Pancreas (tissue), 10 donors: ENCODE results near the gene FHIT. TPM values are rescaled to one million over a fixed set of nuclear protein-coding genes. Genes with fewer than 3 reads are reported as not detected.

ENCODE experiments used
- ATAC-seq, 4 donors: fragments of 200-7000 bp; cut with Tn5 transposase; one replicate each; pipeline versions ENCODE4 v1.8.0 to v1.9.1; 2020; ENCODE audit warnings: mild to moderate bottlenecking in 4 of 4, moderate library complexity in 4 of 4
- DNase-seq, 6 donors: peaks; one replicate each; pipeline ENCODE4 v3.0.0-alpha.2; 2020
- FAIRE-seq: peaks from 2 replicates; lab custom pipeline; 2012; peaks lifted over from hg19 to GRCh38; lab: Jason Lieb, UNC
- H3K27ac ChIP-seq, 4 donors: fragments of 200-600 bp; sonication (generic); 1 replicate in 3 of 4; 2 replicates in 1 of 4; pipeline versions ENCODE4 v1.5.0 to v1.8.0; 2020
- H3K27me3 ChIP-seq, 4 donors: fragments of 200-600 bp; one replicate each; pipeline ENCODE4 v1.8.0; 2021
- H3K36me3 ChIP-seq, 3 donors: fragments of 200-600 bp; sonication (generic) in 1 of 3; one replicate each; pipeline versions ENCODE4 v1.5.0 to v1.8.0; 2020 to 2021
- H3K4me1 ChIP-seq, 3 donors: fragments of 200-600 bp; one replicate each; pipeline ENCODE4 v1.8.0; 2021
- H3K4me3 ChIP-seq, 4 donors: fragments of 200-600 bp; sonication (generic) in 2 of 4; one replicate each; pipeline versions ENCODE4 v1.5.0 to v1.8.0; 2020 to 2021
- H3K9me3 ChIP-seq, 4 donors: fragments of 200-600 bp; one replicate each; pipeline ENCODE4 v1.8.0; 2021
- WGBS, 2 donors: extraction: QIAGEN DNeasy Blood & Tissue Kit; methylation state at CpG; one replicate each; pipeline ENCODE4 v1.1.7; 2013; 5-methylcytosine and 5-hydroxymethylcytosine counted together
- intact Hi-C, 3 donors: fragments of 100-400 bp; cut with DNase I; formaldehyde crosslinking; loops; one replicate each; pipeline versions ENCODE4 v1.11.1 to v1.14.2; 2022
- polyA plus RNA-seq, 2 donors: library from polyadenylated mRNA; stranded (reverse); fragments of 200-250 nt; gene quantifications; one replicate each; pipeline ENCODE4 v1.2.3, GENCODE V29; 2013
- total RNA-seq, 6 donors: library from RNA; stranded (reverse); fragmentation: NEBNext Ultra II Directional in 4 of 6; extraction: Animal tissue kit (Norgen Biotek cat#: 25700) in 4 of 6; gene quantifications; one replicate each; pipeline versions ENCODE4 v1.2.1 to v1.2.4, GENCODE V29; 2021 to 2023
- TF ChIP-seq, protein P1 (sequence below), 4 donors: fragments of 200-600 bp; sonication (generic) in 3 of 4; IDR thresholded peaks; one replicate each; pipeline versions ENCODE4 v1.5.0 to v1.8.0; 2021; ENCODE audit warnings: antibody characterized with exemption in 4 of 4
- donor health status: healthy with polysubstance abuse.
- donor health status: DM: no; HTN: no; CAD: no; lungs with moderate emphysema.
- donor health status: DM: no; HTN: no; CAD: no.
- donor health status: control.
- donor health status: control.
- donor health status: Bipolar disorder and iron deficiency.
- donor health status: DM: yes; HTN: yes; CAD: no.
- donor health status: DM: no; HTN: no; CAD: no.
- donor health status: DM: no; HTN: no; CAD: no.
- donor health status: DM: yes; HTN: yes; CAD: no.

FHIT gene
- total and polyA plus RNA-seq, 8 donors = 4.8 to 15.7 (median 8.0) TPM

DNA sequence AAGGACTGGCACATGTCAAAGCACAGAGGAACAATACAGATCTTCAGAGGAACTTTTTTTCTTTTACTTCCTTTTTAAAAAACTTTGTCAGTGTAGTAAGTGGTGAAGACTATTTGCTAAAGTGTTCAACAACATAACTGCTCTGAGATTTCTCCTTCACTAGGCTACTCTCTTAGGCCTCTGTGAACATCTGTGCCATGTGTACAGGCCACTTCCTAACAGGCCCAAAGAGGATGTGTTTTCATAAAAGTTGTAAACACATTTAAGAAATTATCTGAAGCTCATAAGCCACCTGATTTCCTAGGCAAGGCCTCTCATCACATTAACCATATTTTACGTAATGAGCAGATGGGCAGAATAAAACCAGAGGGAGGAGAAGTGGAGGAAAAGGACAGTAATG is 235.4 kb downstream of the FHIT start:
- FAIRE-seq (no peak), ATAC-seq (peak in 1 of 4 donors; percentile 55), DNase-seq (no peak)
- 94 to 100% methylated on average over 1 of the region's 1 CpG for WGBS, 2 donors
- intact Hi-C loops = no loop called here
- Histone ChIP-seq H3K36me3 (no peaks in the 10 kb centered on the region), H3K4me3 (no peak overlapping the region), H3K4me1 (no peaks in the 10 kb centered on the region), H3K9me3 (no peaks in the 10 kb centered on the region), H3K27me3 (no peaks in the 10 kb centered on the region), H3K27ac (no peak overlapping the region)
- TF ChIP-seq, protein P1, sequence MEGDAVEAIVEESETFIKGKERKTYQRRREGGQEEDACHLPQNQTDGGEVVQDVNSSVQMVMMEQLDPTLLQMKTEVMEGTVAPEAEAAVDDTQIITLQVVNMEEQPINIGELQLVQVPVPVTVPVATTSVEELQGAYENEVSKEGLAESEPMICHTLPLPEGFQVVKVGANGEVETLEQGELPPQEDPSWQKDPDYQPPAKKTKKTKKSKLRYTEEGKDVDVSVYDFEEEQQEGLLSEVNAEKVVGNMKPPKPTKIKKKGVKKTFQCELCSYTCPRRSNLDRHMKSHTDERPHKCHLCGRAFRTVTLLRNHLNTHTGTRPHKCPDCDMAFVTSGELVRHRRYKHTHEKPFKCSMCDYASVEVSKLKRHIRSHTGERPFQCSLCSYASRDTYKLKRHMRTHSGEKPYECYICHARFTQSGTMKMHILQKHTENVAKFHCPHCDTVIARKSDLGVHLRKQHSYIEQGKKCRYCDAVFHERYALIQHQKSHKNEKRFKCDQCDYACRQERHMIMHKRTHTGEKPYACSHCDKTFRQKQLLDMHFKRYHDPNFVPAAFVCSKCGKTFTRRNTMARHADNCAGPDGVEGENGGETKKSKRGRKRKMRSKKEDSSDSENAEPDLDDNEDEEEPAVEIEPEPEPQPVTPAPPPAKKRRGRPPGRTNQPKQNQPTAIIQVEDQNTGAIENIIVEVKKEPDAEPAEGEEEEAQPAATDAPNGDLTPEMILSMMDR (IDR thresholded peaks at IDR 0.05) = no peak

DNA sequence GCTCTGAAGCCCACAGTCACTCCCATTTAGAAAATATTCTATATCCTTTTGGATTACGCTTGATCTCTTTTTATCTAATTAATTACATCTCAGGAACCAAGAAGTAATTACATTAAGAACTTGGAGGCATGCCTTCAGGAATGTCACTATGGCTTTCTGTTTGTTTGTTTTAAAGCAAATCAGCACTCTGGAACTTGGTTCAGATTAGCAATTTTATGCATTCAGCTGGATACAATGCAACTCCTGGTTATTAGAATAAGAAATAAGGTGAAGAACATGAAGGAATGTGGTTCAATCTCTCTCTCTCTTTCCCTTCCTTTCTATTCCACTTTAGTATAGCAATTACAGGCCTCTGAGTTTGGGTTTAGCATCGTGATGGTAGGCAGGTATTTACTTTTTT is 235.8 kb downstream of the FHIT start:
- DNase-seq (no peak), FAIRE-seq (no peak), ATAC-seq (no peak)
- TF ChIP-seq, protein P1 (IDR thresholded peaks at IDR 0.05) = no peak
- WGBS, 2 donors = 71 to 79% methylated on average over 2 of the region's 2 CpGs
- intact Hi-C loops = no loop called here
- no peaks in the 10 kb centered on the region for H3K9me3 ChIP-seq
- no peaks in the 10 kb centered on the region for H3K27me3 ChIP-seq
- no peaks in the 10 kb centered on the region for H3K4me1 ChIP-seq
- no peak overlapping the region for H3K27ac ChIP-seq
- no peak overlapping the region for H3K4me3 ChIP-seq
- H3K36me3 ChIP-seq = no peaks in the 10 kb centered on the region

DNA sequence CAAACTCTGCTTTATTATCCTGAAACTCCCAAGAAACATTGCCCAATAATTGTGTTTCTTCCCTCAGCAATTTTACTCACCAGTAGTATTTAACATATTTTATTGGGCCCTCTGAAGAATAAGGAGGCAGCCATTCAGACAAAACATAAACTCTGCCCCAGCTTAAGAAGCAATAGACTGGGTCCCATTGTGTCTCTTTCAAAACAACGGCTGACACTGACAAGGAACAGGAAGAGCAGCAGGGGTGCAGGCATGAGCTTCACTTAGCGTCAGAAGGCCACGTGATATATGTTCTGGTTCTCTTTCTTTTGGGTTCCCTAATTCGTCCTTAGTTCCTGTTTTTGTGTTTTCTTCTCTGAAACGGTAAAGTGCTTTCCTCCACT is 242.3 kb downstream of the FHIT start:
- Histone ChIP-seq H3K27me3 (no peaks in the 10 kb centered on the region), H3K27ac (peak overlapping the region in 1 of 4 donors; percentile 32), H3K4me3 (no peak overlapping the region), H3K4me1 (no peaks in the 10 kb centered on the region), H3K9me3 (no peaks in the 10 kb centered on the region), H3K36me3 (no peaks in the 10 kb centered on the region)
- no peak for FAIRE-seq
- intact Hi-C loops = no loop called here
- ATAC-seq = peak in 2 of 4 donors; percentile 71 to 82
- 82 to 91% methylated on average over 5 of the region's 5 CpGs for WGBS, 2 donors
- peak in 1 of 6 donors; percentile 24 for DNase-seq
- TF ChIP-seq, protein P1 (IDR thresholded peaks at IDR 0.05) = no peak

DNA sequence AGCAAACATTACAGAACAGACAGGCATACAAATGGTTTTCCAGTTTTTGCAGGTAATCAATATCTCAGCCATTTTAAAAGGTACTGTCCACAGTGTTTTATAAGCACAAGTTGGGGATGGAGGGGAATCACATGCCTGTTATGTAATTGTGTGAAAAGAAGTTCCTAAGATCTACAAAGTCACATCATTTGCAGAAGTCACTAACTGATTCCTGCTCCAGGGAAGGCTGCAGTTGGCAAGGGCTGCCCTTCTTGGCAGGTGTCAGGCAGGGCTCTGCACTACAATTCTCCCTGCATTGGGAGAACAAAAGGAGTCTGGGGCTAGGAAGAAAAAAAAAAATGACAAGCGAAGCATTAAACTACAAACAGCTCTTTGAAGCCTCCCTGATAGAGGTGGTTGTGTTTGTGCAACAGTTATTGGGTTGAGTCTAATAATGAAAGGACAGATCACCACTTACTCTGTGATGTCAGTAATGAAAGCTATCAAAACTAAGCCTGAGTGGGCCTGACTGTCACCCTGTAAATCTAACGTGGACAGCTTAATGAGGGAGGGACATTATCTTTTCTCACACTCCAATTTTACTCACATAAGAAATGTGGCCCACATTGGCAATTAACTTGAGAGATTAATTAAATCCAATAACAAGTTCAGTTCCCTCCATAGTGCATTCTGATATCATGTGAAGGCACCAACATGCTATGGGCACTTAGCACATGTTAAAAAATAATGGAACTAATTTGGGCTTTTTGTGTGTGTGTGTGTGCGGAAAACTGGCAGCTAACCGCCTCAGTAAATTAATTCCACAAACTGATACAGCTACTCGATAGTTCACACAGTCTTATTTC is 242.9 kb downstream of the FHIT start:
- no peaks in the 10 kb centered on the region for H3K9me3 ChIP-seq
- no peak overlapping the region for H3K4me3 ChIP-seq
- no peaks in the 10 kb centered on the region for H3K4me1 ChIP-seq
- H3K27ac ChIP-seq = peak overlapping the region in 1 of 4 donors; percentile 32
- WGBS, 2 donors = 89 to 96% methylated on average over 5 of the region's 5 CpGs
- ATAC-seq (peak in 2 of 4 donors; percentile 27 to 32), DNase-seq (no peak), FAIRE-seq (no peak)
- no peaks in the 10 kb centered on the region for H3K36me3 ChIP-seq
- intact Hi-C loops = no loop called here
- TF ChIP-seq, protein P1 (IDR thresholded peaks at IDR 0.05) = no peak
- H3K27me3 ChIP-seq = no peaks in the 10 kb centered on the region

DNA sequence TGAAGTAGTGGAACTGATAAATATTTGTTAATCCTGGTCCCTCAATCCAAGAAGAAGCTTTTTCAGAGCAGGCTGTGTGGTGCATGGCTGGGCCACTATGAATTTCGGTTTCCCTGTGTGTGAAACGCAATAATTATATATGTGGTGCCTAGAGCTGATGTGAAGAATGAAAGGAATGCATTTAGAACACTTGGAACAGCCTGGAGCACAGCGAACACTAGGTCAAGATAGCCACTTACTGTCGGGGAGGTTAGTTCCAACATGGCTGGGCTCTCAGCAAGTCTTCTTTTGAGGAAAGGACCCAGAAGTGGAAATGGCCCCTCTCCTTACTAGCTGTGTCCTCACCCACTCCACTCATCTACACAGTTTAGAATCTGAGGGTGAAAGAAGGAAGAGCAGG is 245.7 kb downstream of the FHIT start:
- no peak overlapping the region for H3K27ac ChIP-seq
- intact Hi-C loops = no loop called here
- H3K4me3 ChIP-seq = no peak overlapping the region
- FAIRE-seq (no peak), ATAC-seq (no peak), DNase-seq (no peak)
- H3K36me3 ChIP-seq = no peaks in the 10 kb centered on the region
- no peaks in the 10 kb centered on the region for H3K4me1 ChIP-seq
- H3K27me3 ChIP-seq = no peaks in the 10 kb centered on the region
- no peaks in the 10 kb centered on the region for H3K9me3 ChIP-seq
- TF ChIP-seq, protein P1 (IDR thresholded peaks at IDR 0.05) = no peak
- WGBS, 2 donors = 90 to 95% methylated on average over 4 of the region's 4 CpGs
